Stimulated activated CD4-positive, alpha-beta T cell treated with anti-CD3 and anti-CD28 coated beads, Interleukin-15, amount 100 ng/mL, for 24 hours (primary cell): Measurements from ENCODE around the gene MRPS18A.
"Not testable (repeated sequence)": the region's sequence is repeated elsewhere in the genome, so short reads cannot be mapped to it uniquely, and the experiment has no call there.

ENCODE experiments used
- DNase-seq: peaks from one replicate; pipeline ENCODE4 v3.0.0-alpha.2; 2020

Gene MRPS18A

DNA sequence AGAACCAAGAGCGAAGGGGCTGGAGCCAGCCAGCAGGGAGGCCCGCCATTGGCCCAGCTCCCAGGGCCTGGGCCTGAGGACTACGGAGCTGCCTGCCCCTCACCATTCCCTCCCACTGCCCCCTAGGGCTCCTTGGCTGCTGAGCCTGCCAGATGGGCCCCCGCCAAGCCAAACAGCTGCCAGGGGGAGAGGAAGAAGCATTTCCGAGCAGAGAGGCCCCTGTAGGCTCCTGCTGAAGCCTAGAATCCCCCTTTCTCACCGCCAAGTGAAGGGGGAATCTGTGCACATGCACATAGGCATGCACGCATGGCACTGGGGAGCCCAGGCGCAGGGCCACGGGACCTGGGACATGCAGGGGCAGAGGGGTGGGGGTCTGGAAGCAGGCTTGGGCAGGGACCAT is 28.5 kb upstream of the MRPS18A start:
- DNase-seq: no peak

DNA sequence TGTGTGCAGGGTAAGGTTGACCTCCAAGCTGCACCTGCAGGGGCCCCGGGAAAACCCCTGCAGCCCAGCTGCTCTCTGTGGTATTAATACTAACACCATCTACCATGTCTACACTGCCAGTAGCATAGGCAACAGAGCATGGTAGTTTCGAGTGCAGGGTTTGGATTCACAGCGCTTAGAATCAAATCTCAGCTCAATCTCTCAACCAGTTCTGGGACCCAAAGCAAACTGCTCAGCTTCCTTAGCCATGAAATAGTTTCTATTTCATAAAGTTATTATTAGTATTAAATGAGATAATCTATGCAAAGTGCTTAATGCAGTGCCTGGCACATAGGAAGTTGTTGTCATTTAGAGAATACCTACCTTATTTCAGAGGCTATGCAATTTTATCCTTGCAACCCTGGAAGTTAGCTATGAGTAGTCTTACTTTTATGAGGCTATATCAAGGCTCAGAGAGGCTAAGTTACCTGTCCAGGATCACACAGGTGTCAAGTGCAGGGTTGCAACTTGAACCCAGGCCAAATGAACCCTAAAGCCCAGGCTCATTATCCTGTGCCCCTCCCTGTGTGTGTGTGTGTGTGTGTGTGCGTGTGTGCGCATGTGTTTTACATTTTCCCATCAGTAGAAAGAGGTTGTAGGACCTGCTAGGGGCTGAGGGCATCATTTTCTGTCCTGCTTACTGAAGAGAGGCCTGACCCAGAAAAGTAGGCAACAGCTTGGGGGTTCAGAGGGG is 27.6 kb upstream of the MRPS18A start:
- DNase-seq: no peak

DNA sequence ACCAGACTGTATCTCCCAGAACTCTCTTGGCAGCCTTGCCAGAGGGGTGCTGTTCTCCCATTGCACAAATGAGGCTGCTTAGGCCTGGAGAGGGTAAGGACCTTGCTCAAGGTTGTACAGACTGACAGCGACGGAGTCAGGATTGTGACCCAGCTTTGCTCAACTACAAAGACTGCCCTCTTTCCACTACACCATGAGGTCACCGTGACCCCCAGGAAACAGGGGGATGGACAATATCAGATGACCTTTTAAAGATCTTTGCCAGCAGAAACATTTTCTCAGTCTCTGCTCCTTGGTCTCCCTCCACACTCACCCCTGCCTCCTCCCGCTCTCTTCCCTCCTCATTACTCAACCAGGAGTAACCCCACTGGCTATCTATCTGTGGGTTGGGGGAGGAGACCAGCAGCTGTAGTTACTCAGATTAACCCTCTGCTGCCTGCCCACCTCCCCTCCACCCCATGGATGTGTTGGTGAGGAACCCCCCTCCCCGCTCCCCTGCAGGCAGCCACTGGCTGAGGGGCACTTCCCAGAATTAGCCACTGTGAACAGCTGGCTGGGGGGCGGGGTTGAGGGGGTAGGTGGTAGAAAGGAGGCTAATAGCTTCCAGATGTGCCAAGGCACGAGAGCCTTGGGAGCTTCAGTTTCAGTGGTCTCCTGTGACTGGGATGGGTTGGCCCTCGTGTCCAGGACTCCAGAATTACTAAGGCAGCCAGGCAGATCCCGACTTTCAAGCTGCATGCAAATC is 26.9 kb upstream of the MRPS18A start:
- no peak for DNase-seq

DNA sequence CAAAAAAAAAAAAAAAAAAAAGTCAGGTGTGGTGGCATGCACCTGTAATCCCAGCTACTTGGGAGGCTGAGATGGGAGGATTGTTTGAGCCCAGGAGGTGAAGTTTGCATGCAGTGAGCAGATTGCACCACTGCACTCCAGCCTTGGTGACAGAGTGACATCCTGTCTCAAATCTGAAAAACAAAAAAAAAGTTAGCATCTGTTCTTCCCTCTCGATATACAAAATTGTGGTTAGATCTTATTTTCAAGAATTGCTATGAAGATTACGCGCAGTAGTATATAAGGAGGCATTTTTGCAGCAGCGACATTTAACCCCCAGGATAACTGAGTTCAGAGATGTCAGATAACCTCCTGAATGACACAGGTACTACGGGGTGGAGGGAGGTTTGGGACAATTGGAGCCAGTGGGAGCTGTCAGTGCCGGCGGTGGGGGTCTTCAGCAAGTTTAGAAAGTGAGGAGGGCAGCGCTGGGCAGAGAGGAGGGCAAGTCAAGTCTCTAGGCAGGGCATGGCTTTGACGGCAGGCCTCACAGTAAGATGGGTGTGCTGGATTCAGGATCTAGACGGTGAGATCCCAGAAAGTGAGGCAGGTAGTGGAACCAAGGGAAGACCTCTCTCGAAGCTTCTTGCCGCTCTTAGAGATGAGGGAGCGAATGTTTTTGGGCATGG is 26.2 kb upstream of the MRPS18A start:
- no peak for DNase-seq

DNA sequence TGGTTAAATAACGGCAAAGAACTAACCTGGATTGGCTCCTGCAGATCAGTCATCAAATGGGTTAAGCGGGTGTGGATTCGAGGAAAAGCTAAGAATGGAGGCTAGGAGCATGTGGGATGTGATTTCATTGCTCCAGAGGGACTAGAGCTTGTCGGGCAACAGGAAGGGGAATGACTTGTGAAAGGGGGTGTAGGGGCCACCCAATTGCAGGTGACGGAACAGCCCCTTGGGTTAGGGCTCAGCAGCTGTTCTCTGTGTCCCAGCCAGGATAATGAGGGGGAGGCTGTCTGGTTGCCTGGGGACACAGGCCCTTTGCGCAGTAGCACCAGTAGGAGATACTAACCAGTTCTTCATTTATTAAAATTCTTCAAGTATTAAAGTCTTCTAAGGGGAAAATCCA is 25.0 kb upstream of the MRPS18A start:
- no peak for DNase-seq

DNA sequence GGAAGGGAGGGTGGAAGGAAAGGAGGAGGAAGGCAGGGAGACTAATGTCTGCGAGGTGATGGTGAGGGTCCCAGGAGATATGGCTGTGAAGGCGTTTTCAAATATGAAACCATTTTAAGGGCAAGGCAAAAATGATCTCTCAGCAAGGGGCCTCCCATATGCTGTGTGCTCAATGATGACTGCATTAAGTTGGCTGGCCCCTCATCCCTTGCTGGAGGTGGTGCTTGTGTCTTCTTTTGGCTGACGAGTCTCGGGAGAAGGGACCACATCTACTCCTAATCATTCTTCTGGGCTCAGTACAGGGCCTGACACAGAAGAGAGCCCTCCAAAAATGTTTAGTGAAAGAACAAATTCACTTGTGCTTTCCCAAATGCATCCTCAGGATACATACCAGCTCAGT is 23.0 kb upstream of the MRPS18A start:
- no peak for DNase-seq

DNA sequence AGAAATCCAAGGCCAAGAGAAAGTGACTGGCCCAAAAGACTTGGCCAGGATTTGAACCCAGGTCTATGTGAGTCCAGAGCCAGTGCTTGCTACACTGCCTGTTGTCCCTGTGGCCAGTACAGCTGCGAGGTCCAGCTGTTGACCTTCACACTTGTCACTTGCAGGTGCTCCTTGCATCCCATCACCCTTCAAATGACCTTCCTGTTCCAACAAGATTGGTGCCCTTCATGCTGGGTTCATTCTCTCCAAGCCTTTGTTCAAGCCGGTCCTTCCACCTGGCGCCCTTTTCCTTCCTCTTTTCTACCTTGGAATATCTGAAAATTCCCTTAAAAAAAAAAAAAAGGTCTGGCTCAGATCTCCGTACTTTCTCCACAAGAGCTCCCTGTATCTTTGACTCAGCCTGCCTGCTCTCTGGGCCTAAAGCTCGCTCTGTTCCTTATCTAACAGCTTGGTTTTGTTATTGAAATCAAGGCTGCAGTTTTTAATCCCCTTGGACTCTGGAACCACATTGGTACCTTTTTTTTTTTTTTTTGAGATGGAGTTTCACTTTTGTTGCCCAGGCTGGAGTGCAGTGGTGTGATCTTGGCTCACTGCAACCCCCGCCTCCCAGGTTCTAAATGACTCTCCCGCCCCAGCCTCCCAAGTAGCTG is 22.2 kb upstream of the MRPS18A start:
- no peak for DNase-seq

DNA sequence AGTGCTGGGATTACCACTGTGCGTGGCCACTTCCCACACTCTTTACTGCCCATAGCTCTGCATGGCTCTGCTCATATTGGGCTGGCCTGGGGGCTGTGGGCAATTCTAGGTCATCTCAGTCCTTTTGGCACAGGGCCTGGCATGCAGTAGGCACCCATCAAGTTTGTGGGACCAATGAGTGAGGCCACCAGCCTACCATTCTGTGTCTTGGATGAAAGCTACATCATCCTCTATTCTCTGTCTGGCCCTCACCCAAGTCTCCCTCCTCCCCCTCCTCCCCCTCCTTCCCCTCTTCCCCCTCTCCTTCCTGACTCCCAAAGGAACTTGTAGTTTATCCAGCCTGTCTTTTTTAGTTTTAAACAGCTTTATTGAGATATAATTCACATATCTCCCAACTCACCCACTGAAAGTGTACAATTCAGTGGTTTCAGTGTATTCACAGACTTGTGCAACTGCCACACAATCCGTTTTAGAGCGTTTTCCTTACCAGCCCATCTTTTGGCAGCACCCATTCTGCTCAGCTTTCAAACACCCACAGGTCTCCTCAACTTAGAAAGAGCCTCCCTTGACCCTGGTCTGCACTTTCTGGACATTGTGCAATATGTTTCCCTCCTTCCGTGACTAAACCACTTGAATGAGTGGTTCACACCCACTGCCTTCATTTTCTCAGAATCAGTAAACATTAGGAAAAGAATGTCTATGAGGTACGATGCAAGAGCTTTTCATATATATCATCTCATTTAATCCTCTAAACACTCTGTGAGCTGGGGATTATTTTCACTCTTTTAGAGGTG is 21.5 kb upstream of the MRPS18A start:
- no peak for DNase-seq

DNA sequence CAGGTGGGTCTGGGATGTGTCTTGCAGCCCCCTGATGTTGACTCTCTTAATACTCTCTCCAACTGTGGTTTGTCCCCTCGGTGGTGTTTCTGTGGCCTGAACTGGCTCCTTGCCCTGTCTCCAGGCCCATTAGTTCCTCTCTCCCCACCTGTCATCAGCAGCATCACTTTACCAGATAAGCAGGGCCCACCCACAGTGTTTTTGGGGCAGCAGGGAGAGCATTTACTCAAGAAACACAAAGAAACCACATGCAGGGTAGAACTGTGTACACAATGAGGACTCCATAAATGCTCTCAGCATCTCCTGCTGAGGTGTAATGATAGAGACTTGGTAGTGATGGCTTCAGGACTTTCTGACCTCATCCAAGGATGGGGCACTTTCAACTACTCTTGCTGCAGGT is 20.2 kb upstream of the MRPS18A start:
- no peak for DNase-seq

DNA sequence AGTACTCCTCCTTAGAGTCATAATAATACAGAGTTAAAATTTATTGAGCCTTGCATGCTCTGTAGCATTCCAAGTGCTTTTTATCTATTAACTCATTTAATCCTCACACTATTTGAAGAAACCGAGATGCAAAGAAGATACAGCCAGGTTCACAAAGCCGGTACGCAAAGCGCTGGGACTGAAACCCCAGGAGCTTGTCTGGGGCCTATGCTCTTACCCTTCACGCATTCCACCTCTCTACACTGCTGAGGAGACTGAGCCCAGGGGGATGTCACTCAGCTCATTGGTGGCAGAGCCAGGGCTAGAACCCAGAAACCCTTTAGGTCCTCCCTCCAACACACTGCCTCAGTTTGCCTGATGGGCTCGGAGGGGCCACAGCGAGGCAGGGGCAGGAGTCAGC is 19.7 kb upstream of the MRPS18A start:
- no peak for DNase-seq

DNA sequence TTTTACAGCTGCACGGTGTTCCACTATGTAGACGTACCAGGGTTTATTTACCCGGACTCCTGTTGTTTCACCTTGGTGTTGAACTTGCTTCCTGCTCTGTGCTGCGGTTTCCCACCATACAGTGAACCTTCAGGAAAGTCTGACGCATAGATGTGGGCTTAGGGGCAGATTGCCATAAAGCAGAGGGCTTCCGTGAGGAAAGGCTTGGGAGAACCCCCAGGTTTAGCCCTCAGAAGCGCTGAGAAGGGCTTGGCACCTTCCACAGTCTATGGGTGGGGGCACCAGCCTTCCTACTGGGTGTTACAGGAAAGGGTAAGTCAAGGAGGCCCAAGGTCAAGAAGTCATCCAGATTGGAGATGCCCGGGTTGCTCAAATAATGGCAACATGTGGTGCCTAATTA is 19.2 kb upstream of the MRPS18A start:
- no peak for DNase-seq

DNA sequence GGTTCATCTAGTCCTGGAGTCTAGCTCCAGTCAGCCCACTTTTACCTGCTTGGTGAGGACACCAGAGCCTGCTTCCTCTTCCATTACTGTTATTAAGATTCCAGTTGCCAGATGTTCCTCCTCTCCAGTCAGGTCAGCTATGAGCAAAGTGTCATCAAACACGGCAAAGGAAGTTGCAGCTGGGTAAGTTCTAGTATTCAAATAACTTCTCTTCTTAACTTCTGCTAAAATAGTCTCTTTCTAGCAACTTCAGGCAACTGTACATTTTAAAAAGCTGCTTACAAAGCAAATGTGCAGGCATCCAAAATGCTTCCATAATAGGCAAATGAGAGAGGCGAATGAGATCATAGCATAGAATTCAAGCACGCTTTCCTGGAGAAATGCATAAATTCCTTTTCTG is 18.4 kb upstream of the MRPS18A start:
- no peak for DNase-seq

DNA sequence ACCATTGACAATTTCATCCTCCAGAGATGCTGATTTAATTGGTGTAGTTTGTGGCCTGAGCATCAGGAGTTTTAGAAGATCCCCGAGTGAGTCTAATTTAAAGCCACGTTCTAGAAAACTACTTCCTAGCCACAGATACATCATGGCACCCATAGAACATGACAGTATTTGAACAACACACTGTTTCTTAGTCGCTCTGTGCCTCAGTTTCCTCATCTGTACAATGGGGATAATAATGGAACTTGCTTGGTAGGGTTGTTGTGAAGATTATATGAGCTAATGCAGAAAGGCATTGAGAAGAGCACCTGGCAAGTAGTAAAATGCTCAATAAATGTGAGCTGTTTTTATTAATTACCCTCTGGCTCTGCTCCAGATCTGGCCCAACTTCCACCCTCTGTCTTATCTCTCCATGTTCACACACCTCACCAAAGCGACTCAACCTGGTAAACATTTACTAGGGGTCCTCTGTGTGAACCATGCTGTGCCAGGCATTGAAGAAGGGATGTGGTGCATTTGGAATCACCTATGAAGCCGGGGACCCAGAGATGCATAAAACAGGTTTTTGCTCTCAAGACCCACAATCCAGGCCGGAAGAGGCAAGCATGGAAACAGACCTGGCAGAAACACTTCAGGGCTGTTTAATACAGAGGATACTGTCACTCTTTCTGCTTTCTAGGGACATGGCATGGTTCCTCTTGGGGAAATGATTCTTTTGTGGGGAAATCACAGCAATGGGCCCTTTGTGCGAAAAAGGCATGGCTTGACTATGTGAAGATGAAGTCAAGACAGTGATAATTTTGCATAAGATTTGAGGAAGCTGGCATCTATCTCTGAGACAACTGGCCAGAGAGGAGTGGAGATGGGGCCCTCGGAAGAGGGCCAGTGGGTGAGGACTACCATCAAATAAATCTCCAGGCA is 16.2 kb upstream of the MRPS18A start:
- DNase-seq: no peak

DNA sequence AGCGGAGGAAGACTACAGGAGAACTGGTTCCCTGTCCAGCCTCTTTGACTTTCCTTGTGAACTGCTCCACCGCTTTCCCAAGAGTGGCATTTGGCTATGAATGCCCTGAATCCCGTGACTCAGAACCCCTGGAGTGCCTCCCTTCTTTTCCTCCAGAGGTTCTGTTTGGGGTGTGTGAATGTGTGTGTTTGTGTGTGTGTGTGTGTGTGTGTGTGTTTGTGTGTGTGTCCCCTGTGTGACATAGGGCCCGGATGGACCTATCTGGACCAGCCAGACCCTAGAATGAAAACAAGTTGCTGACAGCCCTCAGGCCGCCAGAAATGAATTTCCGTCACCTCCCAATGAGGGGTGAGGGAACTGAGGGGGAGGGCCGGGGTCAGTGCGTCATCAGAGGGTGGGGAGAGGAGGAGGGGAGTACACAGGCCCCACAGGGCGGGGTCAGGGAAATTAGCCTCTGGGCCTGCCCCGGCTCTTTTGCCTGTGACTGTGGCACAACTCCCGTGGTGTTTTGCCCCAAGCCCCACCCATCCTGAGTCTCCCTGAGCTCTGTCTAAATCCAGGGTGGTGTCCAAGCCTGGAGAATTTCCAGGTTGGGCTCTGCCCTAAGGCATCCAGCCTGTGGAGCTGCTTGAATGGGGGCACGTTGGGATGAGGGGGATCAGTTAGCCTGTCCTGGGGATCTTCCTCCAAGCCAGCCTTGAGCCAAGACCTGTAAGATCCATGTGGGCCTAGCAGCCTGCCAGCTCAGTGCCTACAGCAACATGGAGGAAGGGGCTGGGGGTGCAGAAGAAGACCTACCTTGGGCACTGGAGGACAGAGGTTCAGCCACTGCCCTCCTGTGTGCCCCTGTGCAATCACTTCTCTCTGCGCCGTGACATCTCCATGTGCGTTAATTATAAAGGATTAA is 15.2 kb upstream of the MRPS18A start:
- peak; percentile 31 for DNase-seq

DNA sequence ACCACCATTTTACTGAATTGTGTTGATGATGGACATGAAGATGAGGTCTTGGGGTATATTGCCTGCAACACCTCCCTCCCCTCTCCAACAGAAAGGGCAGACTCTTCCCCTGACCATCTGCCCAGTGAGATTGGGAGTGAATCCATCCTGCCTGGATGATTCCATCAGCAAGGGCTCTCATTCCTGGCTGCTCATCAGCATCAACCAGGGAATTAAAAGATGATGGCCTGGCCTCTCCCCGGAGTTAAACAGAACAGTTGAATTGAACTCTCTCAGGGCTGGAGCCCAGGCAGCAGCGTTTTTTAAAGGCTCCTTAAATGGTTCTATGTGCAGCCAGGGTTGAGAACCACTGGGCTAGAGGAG is 14.6 kb upstream of the MRPS18A start:
- DNase-seq: no peak

DNA sequence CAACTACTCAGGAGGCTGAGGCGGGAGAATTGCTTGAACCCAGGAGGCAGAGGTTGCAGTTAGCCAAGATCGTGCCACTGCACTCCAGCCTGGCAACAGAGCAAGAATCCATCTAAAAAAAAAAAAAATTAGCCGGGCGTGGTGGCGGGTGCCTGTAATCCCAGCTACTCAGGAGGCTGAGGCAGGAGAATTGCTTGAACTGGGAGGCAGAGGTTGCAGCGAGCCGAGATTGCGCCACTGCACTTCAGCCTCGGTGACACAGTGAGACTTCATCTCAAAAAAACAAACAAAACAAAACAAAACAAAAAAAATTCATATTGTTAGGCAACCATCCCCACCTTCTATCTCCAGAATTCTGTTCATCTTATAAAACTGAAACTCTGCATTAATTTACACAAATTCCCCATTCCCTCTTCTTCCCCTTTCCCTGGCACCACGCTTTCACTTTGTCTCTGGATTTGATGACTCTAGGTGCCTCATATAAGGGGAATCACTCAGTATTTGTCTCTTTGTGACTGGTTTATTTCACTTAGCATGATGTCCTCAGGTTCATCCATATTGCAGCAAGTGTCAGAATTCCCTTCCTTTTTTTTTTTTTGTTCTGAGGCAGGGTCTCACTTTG is 13.5 kb upstream of the MRPS18A start:
- DNase-seq: not testable (repeated sequence)

DNA sequence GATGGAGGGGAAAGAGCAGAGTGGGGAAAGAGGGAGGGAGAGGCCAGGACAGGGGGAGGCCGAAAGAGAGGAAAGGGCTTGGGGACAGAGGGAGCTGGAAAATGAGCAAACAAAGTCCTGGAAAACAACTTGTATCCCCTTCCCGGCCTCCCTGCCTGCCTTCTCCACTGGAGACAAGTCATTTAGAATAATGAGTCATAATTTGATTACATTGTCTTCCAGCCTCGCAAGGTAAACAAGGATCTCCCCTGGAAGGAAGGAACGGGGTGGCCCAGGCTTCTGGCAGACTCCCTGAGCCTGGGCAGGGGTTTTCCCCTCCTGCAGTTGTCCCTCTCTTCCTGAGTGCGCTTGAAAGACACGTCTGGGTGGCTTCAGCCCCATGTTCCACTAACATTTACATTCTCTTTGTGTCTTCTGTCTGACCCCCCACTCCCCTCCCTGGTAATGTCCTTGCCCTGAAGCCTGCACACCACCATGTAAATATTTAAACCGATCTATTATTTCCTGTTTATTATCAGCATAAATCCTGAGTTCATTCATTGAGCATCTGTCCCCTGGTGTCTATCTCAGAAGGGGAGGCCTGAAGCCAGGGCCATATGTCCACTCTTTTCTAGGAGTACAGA is 12.1 kb upstream of the MRPS18A start:
- no peak for DNase-seq

DNA sequence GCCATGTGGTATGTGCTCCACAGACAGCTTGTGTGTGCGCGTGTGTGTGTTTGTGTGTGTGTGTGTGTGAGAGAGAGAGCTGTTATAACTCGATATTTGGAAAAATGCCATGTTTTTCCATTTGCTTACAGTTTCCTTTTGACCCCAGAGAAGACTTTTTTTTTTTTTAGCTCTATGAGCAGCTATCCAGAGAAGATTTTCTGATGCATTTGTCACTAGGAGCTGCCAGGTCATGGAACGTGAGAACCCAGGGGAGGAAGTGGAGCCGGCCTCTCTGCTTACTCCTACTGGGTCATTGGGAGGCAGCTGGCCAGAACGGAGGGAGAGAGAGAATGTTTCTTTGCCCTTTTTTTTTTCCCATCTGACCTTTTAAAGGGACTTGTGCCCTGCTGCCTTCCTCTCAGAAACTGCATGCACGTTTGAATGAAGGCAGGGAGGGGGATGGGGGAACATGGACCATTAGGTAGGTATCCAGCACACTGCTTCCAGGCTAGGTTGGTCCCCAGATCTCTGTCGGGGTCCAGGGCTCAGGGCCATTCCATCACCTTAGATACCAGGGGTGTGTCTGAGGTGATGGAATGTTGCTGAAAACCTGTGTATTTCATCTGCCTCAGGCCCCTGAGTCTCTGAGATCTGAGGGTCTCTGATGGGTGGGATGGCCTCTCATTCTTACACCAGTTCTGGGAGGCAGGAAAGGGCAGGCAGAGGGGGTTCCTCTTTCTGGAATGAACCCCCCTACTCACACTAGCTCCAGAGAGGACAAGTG is 11.2 kb upstream of the MRPS18A start:
- DNase-seq: no peak

DNA sequence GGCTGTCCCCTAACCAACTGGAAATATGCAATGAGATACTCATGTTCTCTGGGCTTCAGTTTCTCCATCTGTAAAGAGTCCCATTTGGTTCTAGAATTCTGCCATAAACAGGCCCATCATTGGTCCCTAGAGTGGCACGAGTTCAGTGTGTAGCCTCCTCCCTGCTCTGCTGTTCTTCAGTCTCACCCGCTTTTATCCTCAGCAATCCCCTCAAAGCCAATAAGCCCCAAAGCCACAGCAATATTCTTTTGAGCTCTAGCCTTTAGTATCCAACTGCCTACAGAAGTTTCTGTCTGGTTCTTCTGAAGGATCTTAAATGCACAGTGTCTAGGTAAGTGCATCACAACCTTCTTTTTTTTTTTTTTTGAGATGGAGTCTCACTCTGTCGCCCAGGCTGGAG is 9.8 kb upstream of the MRPS18A start:
- no peak for DNase-seq
